GM18502 (cell line): ENCODE results near the gene SLC26A4.

Source experiments
- ATAC-seq: cut with Tn5 transposase; IDR thresholded peaks from one replicate; pipeline ENCODE4 v1.9.1; 2021; ENCODE audit warnings: mild to moderate bottlenecking; ENCODE audit not compliant: unreplicated experiment, poor library complexity

SLC26A4 gene

DNA sequence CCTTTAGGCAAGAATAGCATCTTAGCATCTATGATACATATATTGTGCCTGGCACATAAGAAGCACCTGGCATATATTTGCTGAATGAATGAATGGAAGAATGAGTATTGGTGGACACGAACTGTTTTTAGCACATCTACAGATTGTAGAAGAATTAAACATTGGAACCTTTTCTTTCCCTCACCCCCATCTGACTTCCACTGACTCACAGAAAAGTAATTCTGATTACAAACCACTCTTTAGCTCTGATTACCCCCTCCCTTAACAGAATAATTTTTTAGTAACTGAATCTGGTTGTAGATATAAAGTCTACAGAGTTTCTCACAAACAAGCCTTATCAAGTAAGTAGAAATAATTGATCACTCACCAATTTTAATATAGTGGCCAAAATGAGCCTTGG lies 31.9 kb downstream of the SLC26A4 start:
- ATAC-seq, result no peak

DNA sequence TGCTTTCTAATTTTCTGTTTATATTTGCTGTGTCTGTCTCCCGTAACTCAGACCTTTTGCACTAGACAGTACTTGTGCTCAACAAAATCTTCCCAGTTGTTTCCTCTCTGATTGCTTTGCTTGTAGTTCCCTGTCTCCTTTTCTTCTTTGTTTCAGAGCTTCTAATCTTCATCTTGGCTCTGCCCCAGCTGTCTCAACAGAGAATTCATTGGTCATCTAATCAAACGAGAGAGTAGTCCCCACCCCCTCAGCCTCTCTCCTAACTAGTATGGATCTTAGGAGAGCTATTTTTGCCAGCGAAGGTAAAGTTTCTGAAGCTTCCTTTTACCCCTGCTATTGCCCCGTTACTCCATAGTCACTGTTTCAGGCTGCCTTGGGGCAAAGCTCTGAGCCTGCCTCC lies 32.8 kb downstream of the SLC26A4 start:
- ATAC-seq, result no peak

DNA sequence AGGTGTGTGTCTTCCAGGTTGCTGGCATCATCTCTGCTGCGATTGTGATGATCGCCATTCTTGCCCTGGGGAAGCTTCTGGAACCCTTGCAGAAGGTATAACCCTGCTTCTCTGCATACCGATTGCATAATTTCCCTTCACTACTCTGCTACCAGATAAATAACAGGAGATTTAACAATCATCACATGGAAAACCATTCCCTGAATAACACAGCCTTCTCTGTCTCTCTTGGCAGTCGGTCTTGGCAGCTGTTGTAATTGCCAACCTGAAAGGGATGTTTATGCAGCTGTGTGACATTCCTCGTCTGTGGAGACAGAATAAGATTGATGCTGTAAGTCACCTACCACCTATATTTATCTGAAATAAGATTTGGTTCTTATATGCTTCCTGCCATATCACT lies 33.8 kb downstream of the SLC26A4 start:
- ATAC-seq, result no peak

DNA sequence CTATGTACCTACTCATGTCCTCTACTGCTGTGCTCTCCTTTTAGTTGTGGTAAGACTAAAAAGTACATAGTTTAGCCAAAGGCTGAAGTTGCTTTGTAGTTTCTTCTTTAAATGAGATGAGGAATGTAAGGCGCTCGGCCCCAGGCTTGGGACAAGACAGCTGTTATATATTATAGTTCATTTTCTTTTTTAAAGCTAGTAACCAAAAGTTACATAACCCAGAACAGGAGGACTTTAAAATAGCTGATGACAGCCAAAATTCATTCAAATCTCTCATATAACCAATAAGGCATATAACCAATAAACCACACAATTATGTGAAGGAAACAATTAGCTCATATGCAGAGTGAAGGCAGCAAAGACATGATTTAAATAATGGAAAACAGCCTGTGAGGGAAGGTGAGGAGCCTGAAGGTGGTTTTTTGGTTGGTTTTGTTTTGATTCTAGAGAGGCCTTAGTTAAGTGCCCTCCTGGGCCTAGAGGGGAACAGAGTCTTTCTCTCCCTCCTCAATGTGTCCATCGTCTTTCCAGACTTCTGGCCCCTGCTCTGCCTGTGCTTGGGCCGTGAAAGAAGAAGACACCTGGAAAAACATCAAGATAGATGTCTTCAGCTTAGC lies 35.8 kb downstream of the SLC26A4 start:
- no peak for ATAC-seq

DNA sequence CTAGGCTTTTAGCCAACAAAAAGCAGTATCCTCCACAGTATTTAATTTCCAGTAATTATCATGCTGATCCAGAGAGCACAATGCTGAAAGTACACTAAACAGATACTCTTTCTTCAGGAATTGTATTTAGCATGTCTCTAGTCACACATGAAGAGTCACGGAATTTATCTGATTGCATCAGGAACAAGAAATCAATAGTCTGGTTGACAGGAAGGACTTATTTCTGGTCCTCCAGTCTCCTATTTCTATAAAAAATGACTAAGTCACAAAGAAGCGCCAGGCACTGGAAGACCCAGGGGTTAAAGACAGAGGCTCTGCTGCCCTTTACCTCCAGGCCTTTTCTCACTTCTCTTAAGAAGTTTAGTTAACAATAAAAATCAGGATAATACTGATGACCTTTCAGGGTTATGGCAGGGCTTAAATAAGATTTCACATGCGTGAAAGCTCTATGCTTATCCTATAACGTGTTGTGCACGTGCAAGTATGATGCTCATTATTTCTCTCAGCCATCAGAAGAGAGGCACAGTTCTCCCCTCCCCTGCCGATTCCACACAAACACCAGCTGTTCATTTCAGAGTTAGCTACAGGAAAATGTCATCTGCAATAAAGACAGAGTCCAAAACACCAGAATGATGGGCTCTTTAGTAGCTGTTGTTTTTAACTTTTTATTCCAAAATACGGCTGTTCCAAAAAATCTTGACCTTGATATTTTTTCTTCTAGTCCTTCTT lies 36.9 kb downstream of the SLC26A4 start:
- ATAC-seq, result no peak

DNA sequence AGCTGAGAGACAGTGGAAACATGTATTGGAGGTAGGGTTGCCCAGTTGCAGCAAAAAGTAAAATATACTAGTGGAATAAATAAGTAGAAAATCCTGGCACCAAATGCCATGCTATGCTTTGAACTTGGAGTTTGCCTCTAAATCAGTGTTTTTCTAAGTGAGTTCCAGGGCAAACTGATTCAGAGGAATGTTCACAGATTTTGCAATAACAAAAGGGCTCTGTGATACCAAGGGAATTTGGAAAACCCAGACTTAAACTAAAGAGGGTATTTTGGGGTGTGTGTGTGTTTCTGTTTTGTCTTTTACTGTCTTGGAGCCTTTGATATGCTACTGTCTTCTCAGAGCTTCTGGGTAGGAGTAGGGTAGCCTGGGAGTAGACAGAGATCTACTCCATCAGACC lies 39.9 kb downstream of the SLC26A4 start:
- no peak for ATAC-seq

DNA sequence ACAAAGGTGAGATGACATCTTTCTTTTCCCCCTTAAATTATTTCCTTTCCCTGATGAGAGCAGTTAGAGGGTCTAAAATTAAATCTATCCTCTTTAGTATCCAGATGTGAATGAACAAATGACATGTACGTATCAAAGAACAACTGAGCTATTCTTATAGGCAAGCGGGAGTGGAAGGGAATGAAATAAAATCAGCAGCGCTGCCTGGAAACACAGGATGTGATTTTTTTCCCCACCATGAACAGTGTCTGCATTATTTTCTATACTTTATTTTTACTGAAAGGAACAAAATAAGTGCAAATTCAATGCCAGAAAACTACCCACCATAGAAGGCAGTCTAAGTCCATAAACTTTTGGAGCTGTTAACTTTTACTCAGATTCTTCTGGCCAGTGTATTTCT lies 40.6 kb downstream of the SLC26A4 start:
- no peak for ATAC-seq

DNA sequence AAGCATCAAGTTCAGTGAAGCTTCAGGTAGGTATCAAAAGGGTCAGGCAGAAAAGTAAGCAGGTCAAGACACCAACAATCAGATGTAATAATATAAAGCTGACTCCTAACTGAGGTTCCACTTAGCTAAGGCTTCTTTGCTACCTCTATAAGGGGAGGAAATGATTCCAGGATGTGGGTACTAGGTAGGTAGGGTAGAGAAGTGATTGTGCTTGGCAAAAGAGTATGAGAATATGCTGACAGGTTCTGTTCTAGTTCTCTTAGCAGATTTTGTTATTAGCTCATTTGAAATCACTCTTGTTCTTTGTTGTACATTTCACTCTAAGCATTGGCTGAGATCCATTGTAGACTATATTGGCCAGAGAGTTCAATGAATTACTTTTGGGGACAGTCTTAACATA lies 42.6 kb downstream of the SLC26A4 start:
- ATAC-seq, result no peak

DNA sequence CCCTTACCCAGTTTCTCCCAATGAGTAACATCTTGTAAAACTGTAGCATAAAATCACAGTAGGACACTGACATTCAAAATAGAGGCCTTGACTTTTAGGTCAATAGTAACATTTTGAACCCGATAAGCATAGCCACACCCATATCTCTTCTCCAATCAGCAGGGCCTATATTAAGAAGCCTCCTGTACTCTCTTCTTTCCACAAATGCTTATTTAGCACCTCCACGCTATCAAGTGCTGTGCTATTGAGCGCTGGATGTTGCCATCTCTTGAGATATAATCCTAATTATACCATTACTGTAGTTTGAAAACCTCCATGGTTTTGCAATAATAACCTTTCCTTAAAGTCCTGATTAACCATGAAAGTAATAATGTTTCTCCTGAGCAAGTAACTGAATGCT lies 43.2 kb downstream of the SLC26A4 start:
- ATAC-seq, result no peak

DNA sequence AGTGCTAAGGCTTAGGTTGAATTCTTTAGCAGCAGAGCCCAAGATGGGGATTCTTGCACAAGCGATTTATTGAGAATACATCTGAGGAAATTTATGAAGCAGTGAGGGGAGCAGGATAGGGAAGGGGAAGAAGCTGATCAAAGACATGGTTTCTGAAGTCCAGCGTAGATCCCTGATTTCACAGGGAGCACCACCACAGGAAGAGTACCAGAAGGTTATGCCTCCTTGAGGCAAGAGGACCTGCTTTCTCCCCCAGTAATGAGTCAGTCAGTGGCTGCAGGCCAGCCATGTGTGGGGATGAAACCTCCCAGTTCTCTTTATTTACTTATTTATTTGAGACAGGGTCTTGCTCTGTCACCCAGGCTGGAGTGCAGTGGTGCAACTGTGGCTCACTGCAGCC lies 48.3 kb downstream of the SLC26A4 start:
- ATAC-seq, result no peak

DNA sequence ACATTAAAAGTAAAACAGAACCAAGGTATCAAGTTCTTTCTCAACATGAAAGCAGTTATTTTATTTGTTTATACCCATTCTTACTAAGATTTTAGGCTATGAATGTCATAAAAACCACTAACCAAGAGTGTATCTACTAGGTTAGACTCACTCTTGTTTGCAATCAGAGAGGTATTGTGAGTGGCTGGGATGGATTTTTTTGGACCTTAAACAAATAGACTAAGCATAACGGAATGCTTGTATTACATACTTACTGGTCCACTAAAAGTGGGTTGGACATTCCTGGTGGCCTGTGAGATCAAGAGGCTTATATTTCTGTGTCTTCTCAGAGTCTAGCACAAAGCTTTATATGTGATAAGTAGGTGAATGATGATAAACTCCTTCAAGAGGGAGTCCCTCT lies 50.7 kb downstream of the SLC26A4 start:
- no peak for ATAC-seq

DNA sequence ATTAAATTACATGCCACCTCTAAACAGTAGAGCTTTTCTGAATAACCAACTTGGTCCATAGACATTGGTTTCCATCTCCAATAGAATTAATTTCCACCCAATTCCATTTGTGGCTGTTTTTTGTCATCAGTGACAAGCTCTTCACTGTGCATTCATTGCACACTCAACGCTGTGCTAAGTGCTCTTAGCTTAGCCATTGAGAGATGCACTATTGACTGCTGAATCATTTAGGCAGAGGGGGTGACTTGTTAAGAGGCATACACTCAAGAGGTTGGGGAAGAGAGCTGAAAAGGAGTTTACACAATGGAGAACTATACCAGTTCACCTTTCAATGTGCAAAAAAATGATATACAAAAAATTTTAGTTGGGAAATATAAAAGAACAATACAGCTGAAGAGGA lies 51.4 kb downstream of the SLC26A4 start:
- no peak for ATAC-seq

DNA sequence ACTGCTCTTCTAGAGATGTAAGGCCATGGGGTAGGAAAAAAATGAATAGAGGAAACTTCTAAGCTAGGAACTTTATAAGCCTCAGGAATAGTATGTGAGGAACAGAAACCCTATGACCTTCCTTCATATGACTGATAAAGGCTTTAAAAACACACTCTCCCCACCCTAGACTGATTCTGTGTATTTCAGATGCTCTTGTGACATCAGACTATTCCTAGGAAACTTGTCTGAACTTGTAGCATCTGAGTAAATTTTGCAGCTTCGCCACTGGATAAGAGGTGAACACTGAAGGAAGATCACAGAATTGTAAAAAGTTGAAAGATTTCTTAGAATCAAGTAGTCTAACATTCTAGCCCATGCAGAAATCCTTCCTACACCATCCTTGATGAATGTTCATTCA lies 52.3 kb downstream of the SLC26A4 start:
- no peak for ATAC-seq

DNA sequence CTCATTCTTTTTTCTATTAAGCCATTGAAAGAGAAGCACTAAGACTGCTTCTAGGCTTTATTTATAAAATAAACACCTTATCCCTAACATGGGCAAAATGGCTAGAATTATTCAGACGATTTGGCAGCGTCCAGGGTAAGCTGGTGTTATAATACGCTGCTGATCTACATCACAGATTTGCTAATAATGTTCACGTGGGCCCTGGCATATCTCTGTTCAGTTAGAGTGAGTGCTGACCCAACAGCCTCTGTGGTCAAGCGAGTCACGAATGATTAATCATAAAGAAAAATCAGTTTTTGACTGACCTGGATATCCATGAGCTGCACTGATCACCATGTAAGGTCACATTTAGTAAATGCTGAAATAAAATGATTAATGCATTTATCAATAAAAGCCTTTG lies 54.9 kb downstream of the SLC26A4 start:
- ATAC-seq, result no peak

DNA sequence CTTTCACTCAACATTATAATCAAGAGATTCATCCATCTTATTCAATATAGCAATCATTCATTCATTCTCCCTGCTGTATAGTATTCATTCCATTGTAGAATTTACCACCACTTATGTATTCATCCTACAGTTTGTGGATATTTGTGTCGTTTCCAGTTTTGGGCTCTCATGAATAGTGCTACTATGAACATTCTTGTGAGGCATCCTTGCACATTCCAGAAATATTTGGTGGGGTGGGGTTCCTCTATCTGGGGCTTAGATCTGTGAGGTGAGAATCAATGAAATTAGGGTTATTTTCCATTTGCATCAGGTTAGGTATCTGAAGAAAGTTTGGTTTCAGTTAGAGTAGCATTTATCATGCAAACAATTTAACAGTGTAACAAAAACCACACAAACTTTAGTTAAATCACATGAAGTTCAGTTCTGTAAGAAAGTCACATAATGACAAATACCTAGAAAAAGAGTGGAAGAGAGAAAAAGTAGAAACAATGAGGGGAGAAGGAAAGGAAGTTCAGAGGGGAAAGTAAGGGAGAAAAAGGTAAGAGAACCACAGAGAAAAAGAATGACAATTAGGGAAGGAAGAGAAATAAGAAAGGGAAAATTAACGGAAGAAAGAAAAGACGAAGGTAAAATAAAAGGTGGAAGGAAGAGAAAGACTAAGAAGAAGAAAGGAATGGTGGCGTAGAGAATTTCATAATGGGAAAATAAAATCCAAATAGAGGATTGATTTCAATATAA lies 58.0 kb downstream of the SLC26A4 start:
- no peak for ATAC-seq

DNA sequence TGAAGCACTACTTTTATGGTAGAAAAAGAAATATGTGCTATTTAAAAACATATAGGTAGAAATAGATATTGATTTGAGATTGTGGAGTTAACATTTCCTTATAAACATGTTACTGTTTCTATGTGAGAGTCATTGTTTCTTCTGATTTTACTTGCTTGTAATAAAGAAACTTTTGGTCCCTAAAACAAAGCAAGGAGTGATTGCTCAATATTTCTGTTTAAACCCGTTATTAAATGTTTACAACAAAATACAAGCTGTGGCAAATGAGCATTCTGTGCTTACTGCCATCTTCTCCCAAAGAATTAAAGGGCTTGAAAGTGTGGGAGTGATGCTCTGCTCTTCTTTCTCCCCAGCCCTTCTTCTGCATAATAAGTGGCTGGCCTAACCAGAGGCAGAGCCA lies 60.7 kb downstream of the SLC26A4 start:
- no peak for ATAC-seq

DNA sequence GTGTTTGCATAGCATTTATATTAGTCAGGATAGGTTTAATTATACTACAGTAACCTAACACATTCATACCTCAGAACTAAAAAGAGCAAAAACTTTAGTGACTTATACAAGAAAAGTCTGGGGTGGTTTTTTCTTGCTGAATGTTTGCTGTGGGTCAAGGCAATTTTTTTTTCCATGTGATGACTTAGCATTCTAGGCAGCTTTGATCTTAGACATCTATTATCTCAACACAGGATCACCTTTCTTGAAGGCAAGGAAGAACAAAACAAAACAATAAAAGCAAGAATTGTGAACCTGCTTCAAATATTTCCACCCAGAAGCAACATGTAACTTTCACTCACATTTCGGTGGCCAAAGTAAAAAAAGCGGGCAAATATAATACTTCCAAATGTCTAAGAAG lies 62.6 kb downstream of the SLC26A4 start:
- no peak for ATAC-seq

DNA sequence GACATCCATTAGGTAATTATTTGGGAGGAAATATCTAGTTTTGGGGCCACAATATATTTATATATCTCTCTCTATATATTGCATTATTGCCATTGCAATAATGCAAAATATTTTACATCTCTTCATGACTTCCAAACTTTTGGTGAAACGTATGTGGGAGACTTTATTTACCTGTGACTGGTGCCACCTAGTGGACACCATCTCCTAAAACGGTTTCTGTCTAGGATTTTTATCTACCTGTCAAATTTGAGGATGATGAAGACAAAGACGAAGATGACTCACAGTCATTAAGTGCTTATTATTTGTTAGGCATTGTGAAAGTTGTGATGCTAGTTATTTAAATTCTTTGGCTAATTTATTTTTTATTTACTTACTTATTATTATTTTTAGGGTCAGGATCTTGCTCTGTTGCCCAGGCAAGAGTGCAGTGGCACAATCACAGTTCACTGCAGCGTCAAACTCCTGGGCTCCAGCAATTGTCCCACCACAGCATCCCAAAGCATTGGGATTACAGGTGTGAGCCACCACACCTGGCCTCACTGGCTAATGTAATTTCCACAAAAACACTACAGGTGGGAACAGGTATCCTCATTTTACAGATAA lies 64.6 kb downstream of the SLC26A4 start:
- no peak for ATAC-seq

DNA sequence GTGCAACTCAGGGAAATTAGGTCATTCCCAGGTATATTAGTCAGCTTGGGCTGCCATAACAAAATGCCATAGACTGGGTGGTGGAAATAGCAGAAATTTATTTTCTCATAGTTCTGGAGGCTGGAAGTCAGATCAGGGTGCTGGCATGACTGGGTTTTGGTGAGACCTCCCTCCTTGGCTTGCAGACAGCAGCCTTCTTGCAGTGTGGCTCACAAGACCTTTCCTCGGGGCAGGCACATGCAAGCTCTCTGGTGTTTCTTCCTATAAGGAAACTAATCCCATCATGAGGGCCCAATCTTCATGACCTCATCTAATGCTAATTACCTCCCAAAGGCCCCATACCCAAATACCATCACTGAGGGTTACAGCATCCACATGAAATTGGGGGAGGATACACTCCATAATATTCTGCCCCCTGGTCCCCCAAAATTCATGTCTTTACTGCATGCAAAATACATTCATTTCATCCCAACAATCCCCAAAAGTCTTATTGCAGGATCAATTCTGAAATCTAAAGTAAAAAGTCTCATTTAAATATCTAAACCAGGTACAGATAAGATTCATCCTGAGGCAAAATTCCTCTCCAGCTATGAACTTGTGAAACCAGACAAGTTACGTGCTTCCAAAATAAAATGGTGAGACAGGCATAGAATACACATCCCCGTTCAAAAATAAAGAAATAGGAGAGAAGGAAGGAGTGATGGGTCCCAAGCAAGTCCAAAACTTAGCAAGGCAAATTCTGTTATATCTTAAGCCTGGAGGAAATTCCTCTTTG lies 65.9 kb downstream of the SLC26A4 start:
- ATAC-seq, result no peak

DNA sequence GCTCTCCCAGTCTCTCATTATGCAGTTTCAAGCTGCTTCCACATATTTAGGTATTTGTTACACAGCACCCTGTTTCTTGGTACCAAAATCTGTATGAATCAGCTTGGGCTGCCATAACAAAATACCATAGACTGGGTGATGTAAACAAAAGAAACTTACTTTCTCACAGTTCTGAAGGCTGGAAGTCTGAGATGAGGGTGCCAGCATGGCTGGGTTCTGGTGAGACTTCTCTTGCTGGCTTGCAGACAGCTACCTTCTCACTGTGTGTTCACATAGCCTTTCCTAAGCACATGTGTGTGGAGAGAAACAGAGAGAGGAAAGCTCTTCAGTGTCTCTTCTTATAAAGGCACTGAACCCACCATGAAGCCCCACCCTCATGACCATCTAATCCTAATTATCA lies 67.6 kb downstream of the SLC26A4 start:
- no peak for ATAC-seq
